Subcutaneous abdominal adipose tissue (tissue), 5 donors: ENCODE measurements around the gene IFT57.

Experiments
- H3K27ac ChIP-seq: one replicate; pipeline ENCODE4 v1.7.0; 2013; ENCODE audit warnings: low read depth, mild to moderate bottlenecking, inconsistent platforms, low read length, moderate library complexity
- H3K27me3 ChIP-seq, 5 donors: one replicate each; pipeline ENCODE4 v1.7.0; 2013; ENCODE audit warnings: low read length in 5 of 5, inconsistent platforms in 1 of 5; ENCODE audit not compliant: control insufficient read depth in 5 of 5, insufficient read depth in 4 of 5
- H3K36me3 ChIP-seq, 5 donors: one replicate each; pipeline ENCODE4 v1.7.0; 2013; ENCODE audit warnings: low read length in 5 of 5; ENCODE audit not compliant: control insufficient read depth in 5 of 5, insufficient read depth in 5 of 5
- H3K4me1 ChIP-seq, 5 donors: one replicate each; pipeline ENCODE4 v1.7.0; 2013; ENCODE audit warnings: low read length in 5 of 5, mild to moderate bottlenecking in 3 of 5, moderate library complexity in 1 of 5; ENCODE audit not compliant: control insufficient read depth in 5 of 5, insufficient read depth in 5 of 5
- H3K4me3 ChIP-seq, 5 donors: one replicate each; pipeline ENCODE4 v1.7.0; 2013; ENCODE audit warnings: low read length in 5 of 5, low read depth in 1 of 5
- H3K9ac ChIP-seq, 5 donors: one replicate each; pipeline ENCODE4 v1.7.0; 2013; ENCODE audit warnings: low read length in 5 of 5, mild to moderate bottlenecking in 4 of 5, moderate library complexity in 3 of 5
- H3K9me3 ChIP-seq, 5 donors: one replicate each; pipeline ENCODE4 v1.7.0; 2013; ENCODE audit warnings: low read length in 5 of 5; ENCODE audit not compliant: control insufficient read depth in 5 of 5
- donor health status: healthy.
- donor health status: healthy.
- donor health status: healthy.
- donor health status: healthy.
- donor health status: healthy.

Gene IFT57

DNA sequence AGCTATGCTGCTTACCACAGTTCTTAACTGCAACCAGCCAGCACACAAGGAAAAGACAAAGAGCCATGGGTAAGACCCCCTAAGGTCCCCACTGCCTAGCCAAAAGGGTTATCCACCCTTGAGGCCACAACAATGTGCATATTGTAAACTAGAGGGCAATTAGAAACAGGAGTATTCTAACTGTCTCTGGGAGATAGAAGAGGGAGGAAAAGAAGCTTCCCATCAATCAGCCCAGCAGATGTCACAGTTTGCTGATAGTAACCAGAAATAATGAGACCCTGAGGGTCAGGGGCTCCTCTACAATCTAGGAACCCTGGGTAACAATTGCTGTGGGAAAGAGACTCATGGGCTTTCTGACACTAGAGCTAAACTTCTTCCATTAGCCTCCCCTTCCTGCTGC lies 20.6 kb upstream of the IFT57 start:
- no peaks in the 10 kb centered on the region for H3K36me3 ChIP-seq
- no peaks in the 10 kb centered on the region for H3K4me1 ChIP-seq
- no peak overlapping the region for H3K4me3 ChIP-seq
- H3K9ac ChIP-seq = no peak overlapping the region
- no peaks in the 10 kb centered on the region for H3K27me3 ChIP-seq
- no peaks in the 10 kb centered on the region for H3K9me3 ChIP-seq
- H3K27ac ChIP-seq = no peak overlapping the region

DNA sequence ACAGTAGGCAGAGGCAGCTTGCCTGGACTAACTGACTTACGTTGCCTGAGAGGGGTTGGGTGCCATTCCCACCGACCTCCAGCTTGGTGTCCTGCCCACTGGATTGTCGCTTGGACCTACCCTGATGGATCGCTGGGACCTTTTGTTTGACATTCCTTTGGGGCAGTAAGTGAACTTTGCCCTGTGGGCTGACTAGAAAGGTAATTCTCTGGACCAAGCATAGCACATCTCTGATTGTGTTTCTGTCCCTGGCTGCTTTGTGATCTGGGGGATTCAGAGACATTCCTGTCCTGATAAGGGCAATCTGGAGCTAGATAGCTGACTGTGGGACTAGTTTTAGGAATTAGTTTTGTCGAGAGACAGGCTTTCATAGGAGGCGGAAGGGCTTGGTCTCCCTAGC lies 19.5 kb upstream of the IFT57 start:
- Histone ChIP-seq H3K9ac (no peak overlapping the region), H3K27ac (no peak overlapping the region), H3K4me1 (no peaks in the 10 kb centered on the region), H3K27me3 (no peaks in the 10 kb centered on the region), H3K36me3 (no peaks in the 10 kb centered on the region), H3K4me3 (no peak overlapping the region), H3K9me3 (no peaks in the 10 kb centered on the region)

DNA sequence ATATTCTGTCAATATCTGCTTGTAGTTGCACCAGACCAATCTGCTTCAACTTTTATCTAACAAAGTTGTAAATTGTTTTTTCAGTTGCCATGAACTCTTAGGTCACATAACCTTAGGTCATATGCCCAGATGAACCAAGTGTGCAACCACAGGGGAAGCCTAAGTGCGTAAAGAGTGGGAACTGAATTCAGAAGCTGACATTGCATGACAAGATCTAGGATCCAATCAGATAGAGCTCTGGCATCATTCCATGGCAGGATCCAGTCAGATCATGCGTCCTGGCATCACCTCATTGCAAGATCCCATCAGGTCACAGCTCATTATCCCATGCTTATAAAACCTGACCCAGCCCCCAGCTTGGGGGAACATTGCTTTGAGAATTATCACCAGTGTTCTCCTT lies 18.9 kb upstream of the IFT57 start:
- Histone ChIP-seq H3K27ac (no peak overlapping the region), H3K9ac (no peak overlapping the region), H3K36me3 (no peaks in the 10 kb centered on the region), H3K9me3 (no peaks in the 10 kb centered on the region), H3K4me3 (no peak overlapping the region), H3K27me3 (no peaks in the 10 kb centered on the region), H3K4me1 (no peaks in the 10 kb centered on the region)

DNA sequence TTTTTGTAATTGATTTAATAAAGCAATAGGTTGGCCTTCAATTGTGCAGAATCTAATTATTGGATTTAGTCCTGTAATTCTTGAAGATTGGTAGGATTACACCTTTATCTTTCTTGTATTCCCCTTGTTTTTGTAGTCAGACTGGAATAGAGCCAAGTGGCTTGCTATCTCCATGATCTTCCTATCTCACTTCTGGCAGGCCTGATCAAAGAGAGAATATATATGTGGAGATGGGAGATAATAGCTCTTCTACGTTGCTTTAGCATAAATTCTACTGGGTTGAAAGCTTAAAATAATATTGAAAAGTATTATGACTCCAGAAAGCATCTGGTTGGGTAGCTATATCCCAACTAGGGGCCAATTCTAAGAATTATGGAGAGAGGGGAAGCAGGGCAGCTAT lies 16.9 kb upstream of the IFT57 start:
- Histone ChIP-seq H3K36me3 (no peaks in the 10 kb centered on the region), H3K9me3 (no peaks in the 10 kb centered on the region), H3K27me3 (no peaks in the 10 kb centered on the region), H3K4me1 (no peaks in the 10 kb centered on the region), H3K4me3 (no peak overlapping the region), H3K9ac (no peak overlapping the region), H3K27ac (no peak overlapping the region)

DNA sequence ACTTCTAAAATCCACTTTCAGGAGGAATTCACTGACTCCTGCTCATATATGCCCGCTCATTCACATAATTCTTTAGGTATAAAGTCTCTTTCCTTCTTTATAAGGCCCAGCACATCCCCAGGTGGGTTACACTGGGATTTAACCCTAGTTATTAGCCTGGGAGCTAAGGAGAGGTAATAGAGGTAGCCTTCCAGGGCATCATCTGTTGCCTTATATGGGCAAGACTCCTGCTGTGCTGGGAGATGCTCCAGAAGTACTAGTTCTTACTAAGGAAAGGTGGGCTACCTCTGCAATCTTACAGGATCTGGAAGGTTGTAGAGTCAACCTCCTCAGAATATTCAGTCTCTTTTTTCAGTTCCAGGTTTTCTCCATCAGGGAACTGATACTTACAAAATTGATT lies 13.1 kb upstream of the IFT57 start:
- Histone ChIP-seq H3K27me3 (no peaks in the 10 kb centered on the region), H3K9ac (no peak overlapping the region), H3K36me3 (no peaks in the 10 kb centered on the region), H3K4me3 (no peak overlapping the region), H3K9me3 (no peaks in the 10 kb centered on the region), H3K27ac (no peak overlapping the region), H3K4me1 (no peaks in the 10 kb centered on the region)

DNA sequence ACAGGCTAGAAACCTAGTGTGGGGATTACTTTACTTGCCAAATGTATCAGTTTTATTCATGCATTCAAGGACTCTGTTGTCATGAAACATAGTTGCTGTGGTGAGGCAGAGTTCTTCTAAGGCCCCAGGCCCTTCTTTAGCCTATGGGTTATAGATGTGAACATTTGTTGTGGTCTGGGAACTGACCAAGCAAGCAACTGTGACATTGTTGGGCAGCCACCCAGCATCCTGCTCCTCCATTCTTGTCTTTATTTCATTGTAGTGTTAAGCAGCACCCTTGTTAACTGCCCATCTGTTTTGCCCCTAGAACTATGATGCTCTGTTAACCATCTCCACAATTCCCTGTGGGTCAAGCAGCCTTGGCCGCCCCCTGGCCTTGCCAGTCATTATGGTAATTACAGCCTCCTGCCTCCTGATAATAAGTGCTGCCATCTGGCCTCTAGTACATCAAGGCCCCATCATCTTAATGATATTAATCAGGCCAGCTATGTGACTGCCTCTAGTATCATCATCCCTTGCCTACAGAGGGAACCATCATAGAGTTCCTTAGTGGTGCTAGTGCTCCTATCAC lies 12.2 kb upstream of the IFT57 start:
- Histone ChIP-seq H3K4me3 (no peak overlapping the region), H3K27me3 (no peaks in the 10 kb centered on the region), H3K9ac (no peak overlapping the region), H3K36me3 (no peaks in the 10 kb centered on the region), H3K9me3 (no peaks in the 10 kb centered on the region), H3K4me1 (no peaks in the 10 kb centered on the region), H3K27ac (no peak overlapping the region)

DNA sequence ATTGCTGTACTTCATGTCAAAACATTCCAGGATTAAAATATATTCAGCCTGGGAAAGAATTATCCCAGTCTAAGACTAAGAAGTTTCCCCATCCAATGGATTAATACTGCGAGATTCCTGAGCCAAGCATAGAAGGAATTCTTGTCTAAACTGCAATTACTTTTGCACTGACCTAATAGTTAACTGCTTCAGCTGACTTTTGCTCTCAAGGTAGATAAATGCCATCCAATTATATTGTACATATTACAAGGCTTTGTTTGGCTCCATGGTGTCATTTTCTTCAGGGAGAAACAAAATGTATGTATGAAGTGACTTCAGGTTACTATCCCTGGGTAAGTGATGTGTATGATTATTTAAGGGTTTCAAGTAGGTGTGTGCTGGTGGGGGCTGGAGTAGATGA lies 6.1 kb upstream of the IFT57 start:
- Histone ChIP-seq H3K4me3 (no peak overlapping the region), H3K27ac (no peak overlapping the region), H3K4me1 (peaks cover 0 to 9% (median 5%) of the 10 kb centered on the region in 5 donors), H3K27me3 (no peaks in the 10 kb centered on the region), H3K9ac (no peak overlapping the region), H3K36me3 (no peaks in the 10 kb centered on the region), H3K9me3 (no peaks in the 10 kb centered on the region)

DNA sequence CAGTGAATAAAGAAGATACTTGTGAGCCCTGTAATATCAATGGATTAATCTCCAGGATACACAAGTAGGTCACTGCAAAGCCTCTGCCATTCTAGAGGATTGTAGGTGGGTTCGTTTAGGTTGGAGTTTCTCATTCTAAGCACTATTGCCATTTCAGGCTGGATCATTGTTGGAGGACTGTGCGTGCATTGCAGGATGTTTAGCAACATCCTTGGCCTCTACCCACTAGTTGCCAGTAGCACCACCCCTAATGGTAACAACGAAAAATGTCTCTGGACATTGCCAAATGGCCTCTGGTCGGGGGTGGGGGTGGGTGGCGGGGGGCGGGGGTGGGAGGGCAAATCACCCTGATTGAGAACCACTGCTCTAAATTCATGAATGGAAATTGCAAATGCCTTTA lies 4.9 kb upstream of the IFT57 start:
- Histone ChIP-seq H3K9ac (no peak overlapping the region), H3K27ac (no peak overlapping the region), H3K4me3 (no peak overlapping the region), H3K9me3 (no peaks in the 10 kb centered on the region), H3K27me3 (no peaks in the 10 kb centered on the region), H3K4me1 (peaks cover 0 to 15% (median 11%) of the 10 kb centered on the region in 5 donors), H3K36me3 (no peaks in the 10 kb centered on the region)

DNA sequence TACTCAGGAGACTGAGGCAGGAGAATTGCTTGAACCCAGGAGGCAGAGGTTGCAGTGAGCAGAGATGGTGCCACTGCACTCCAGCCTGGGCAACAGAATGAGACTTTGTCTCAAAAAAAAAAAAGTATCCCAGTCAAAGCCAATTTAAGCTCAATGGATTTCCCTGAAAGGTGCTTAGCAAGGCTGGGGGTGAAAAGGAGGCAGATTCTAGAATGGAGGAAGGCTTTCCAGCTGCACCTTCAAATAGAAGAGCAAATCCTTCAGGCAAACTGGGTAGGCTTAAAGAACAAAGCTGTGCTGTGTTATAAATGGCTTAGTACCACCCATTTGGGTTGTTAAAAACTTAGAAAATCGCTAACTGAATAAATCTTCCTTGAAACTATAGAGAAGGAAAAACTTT lies 3.0 kb upstream of the IFT57 start:
- Histone ChIP-seq H3K4me1 (peaks cover 0 to 30% (median 23%) of the 10 kb centered on the region in 5 donors), H3K9me3 (no peaks in the 10 kb centered on the region), H3K27me3 (no peaks in the 10 kb centered on the region), H3K27ac (no peak overlapping the region), H3K4me3 (no peak overlapping the region), H3K9ac (no peak overlapping the region), H3K36me3 (no peaks in the 10 kb centered on the region)

DNA sequence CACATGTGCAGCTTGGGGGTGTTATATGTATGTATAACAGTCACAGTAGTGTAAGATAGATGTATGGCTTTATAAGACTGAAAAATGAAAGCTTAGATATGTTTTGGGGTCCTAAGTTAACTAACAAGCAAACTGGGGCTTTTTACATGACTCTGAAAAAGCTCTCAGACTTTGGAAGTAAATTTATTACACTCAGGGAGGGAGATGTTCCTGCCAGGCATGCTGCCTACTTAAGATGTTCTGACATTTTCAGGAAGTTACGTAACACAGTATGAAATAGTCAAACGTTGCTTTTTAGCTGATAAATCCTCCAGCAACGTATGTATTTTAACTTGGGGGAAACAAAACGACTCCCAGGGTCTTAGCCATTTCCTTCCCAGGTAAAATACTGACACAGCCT lies 1.7 kb upstream of the IFT57 start:
- Histone ChIP-seq H3K4me1 (peaks cover 0 to 34% (median 23%) of the 10 kb centered on the region in 5 donors), H3K9me3 (no peaks in the 10 kb centered on the region), H3K27ac (no peak overlapping the region), H3K36me3 (no peaks in the 10 kb centered on the region), H3K9ac (no peak overlapping the region), H3K4me3 (no peak overlapping the region), H3K27me3 (no peaks in the 10 kb centered on the region)
